Panc1 (cell line): ENCODE measurements around the gene MARCHF2. TPM values are rescaled to one million over a fixed set of nuclear protein-coding genes. Genes with fewer than 3 reads are reported as not detected.

Experiments used
- ATAC-seq: fragments of 200-7000 bp; cut with Tn5 transposase; 2 replicates; pipeline ENCODE4 v1.9.1; 2020; ENCODE audit warnings: mild to moderate bottlenecking, moderate library complexity
- BruUV-seq: library from RNA; stranded (reverse); fragments of 400-500 nt; replicated peaks from 2 replicates; lab custom pipeline; 2021; lab: Mats Ljungman, UMichigan
- CTCF ChIA-PET: fragments of 300-600 bp; sonication (Branson Sonifier 250); formaldehyde crosslinking; loops from one replicate; lab custom pipeline; 2022; ENCODE audit warnings: antibody characterized with exemption; lab: Charles Lee
- POLR2A ChIA-PET: fragments of 300-600 bp; sonication (Branson Sonifier 250); formaldehyde crosslinking; loops from one replicate; lab custom pipeline; 2022; ENCODE audit warnings: antibody characterized with exemption; lab: Charles Lee
- DNase-seq: peaks from one replicate; pipeline ENCODE4 v3.0.0-alpha.2; 2010; ENCODE audit warnings: low read depth, low spot score
- H3K27ac ChIP-seq: 2 replicates; pipeline ENCODE4 v1.5.1; 2011; ENCODE audit warnings: mild to moderate bottlenecking, low read length, inconsistent platforms
- H3K27me3 ChIP-seq: fragments of 200-500 bp; sonication (Bioruptor generic); 2 replicates; pipeline ENCODE4 v1.6.0; 2014; ENCODE audit warnings: low read length, inconsistent platforms; ENCODE audit not compliant: control insufficient read depth, insufficient read depth
- H3K36me3 ChIP-seq: fragments of 200-500 bp; sonication (Bioruptor generic); 2 replicates; pipeline ENCODE4 v1.5.1; 2014; ENCODE audit warnings: inconsistent platforms, mild to moderate bottlenecking, low read length, moderate library complexity; ENCODE audit not compliant: control insufficient read depth, insufficient read depth
- H3K4me1 ChIP-seq: 2 replicates; pipeline ENCODE4 v1.5.1; 2011; ENCODE audit warnings: inconsistent platforms, mild to moderate bottlenecking, low read length, moderate library complexity; ENCODE audit not compliant: control insufficient read depth, insufficient read depth
- H3K4me3 ChIP-seq, 2 experiments: 2 replicates each; pipeline ENCODE4 v1.5.1; 2011 to 2012; ENCODE audit warnings: low read depth in 2 of 2, low read length in 2 of 2, mild to moderate bottlenecking in 2 of 2, inconsistent platforms in 1 of 2, moderate library complexity in 1 of 2
- H3K9me3 ChIP-seq: fragments of 200-500 bp; sonication (Bioruptor generic); 2 replicates; pipeline ENCODE4 v1.5.1; 2014; ENCODE audit warnings: low read depth, mild to moderate bottlenecking, inconsistent platforms, low read length, moderate library complexity; ENCODE audit not compliant: control insufficient read depth, insufficient read depth
- CTCF ChIP-seq: fragments of 450-650 bp; IDR thresholded peaks from 2 replicates; pipeline ENCODE4 v1.5.1; 2017; ENCODE audit warnings: mild to moderate bottlenecking
- POLR2AphosphoS5 ChIP-seq: IDR thresholded peaks from 2 replicates; pipeline ENCODE4 v1.6.1; 2012; ENCODE audit warnings: mild to moderate bottlenecking, low read depth, low read length, moderate library complexity
- SIN3A ChIP-seq: IDR thresholded peaks from 2 replicates; pipeline ENCODE4 v1.6.1; 2012; ENCODE audit warnings: low read depth, mild to moderate bottlenecking, low read length, moderate library complexity, borderline replicate concordance; ENCODE audit not compliant: insufficient read depth
- in situ Hi-C: cut with HindIII; loops from 2 replicates; pipeline ENCODE4 v1.10.0; 2016; ENCODE audit warnings: low sequenced_read_pairs, low pct_unique_long_range_greater_than_20kb
- intact Hi-C: fragments of 100-400 bp; cut with micrococcal nuclease; formaldehyde crosslinking; loops from one replicate; pipeline ENCODE4 v1.10.0; 2022; ENCODE audit not compliant: unreplicated experiment
- total RNA-seq: library from RNA; stranded (reverse); gene quantifications from one replicate; pipeline ENCODE4 v1.2.1, GENCODE V29; 2021; ENCODE audit not compliant: unreplicated experiment
- TF ChIP-seq, protein P1 (sequence below), 2 experiments: IDR thresholded peaks; 2 replicates each; pipeline ENCODE4 v1.6.1; 2011 to 2012; ENCODE audit warnings: low read depth in 2 of 2, control low read depth in 1 of 2, low read length in 1 of 2, mild to moderate bottlenecking in 1 of 2, moderate library complexity in 1 of 2; ENCODE audit not compliant: insufficient read depth in 1 of 2

Gene MARCHF2
- total RNA-seq, 1 experiment from 2014 or later = 32.6 TPM

GRCh38 chr19:8459520-8460270, 46.6 kb downstream of the MARCHF2 start:
- CTCF ChIA-PET = no interaction called here
- POLR2A ChIA-PET = interaction anchor here (0.6 kb wide), 1 partner anchor 192 kb away, joined by 8 read pairs; no protein-coding TSS in a partner anchor
- intact Hi-C loops (loop anchor here (10.0 kb wide), 1 partner anchor 105 kb away; no protein-coding TSS in a partner anchor), in situ Hi-C loops (no loop called here)
- DNase-seq = peak; percentile 48
- peaks cover 16% of the 10 kb centered on the region for H3K36me3 ChIP-seq
- peak; percentile 87 for ATAC-seq
- H3K4me3 ChIP-seq = peak overlapping the region in 1 of 2 experiments; percentile 31; a peak in 1 of 4 replicates
- H3K27ac ChIP-seq = peak overlapping the region; percentile 88
- H3K4me1 ChIP-seq = peaks cover 66% of the 10 kb centered on the region
- BruUV-seq = no TSS peak
- no peaks in the 10 kb centered on the region for H3K27me3 ChIP-seq
- no peaks in the 10 kb centered on the region for H3K9me3 ChIP-seq
- peak; percentile 27; the same call in 1 of the 2 replicates for TF ChIP-seq POLR2AphosphoS5
- TF ChIP-seq, protein P1, sequence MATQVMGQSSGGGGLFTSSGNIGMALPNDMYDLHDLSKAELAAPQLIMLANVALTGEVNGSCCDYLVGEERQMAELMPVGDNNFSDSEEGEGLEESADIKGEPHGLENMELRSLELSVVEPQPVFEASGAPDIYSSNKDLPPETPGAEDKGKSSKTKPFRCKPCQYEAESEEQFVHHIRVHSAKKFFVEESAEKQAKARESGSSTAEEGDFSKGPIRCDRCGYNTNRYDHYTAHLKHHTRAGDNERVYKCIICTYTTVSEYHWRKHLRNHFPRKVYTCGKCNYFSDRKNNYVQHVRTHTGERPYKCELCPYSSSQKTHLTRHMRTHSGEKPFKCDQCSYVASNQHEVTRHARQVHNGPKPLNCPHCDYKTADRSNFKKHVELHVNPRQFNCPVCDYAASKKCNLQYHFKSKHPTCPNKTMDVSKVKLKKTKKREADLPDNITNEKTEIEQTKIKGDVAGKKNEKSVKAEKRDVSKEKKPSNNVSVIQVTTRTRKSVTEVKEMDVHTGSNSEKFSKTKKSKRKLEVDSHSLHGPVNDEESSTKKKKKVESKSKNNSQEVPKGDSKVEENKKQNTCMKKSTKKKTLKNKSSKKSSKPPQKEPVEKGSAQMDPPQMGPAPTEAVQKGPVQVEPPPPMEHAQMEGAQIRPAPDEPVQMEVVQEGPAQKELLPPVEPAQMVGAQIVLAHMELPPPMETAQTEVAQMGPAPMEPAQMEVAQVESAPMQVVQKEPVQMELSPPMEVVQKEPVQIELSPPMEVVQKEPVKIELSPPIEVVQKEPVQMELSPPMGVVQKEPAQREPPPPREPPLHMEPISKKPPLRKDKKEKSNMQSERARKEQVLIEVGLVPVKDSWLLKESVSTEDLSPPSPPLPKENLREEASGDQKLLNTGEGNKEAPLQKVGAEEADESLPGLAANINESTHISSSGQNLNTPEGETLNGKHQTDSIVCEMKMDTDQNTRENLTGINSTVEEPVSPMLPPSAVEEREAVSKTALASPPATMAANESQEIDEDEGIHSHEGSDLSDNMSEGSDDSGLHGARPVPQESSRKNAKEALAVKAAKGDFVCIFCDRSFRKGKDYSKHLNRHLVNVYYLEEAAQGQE (IDR thresholded peaks at IDR 0.05; ENCODE audit: insufficient read depth in 1 of 2, low read depth in 2 of 2, low read length in 1 of 2) = no peak; a peak in 1 of 4 replicates

GRCh38 chr19:8460516-8461298, 47.6 kb downstream of the MARCHF2 start:
- Histone ChIP-seq H3K27me3 (no peaks in the 10 kb centered on the region), H3K36me3 (peaks cover 24% of the 10 kb centered on the region), H3K4me3 (no peak overlapping the region), H3K27ac (peak overlapping the region; percentile 88), H3K9me3 (no peaks in the 10 kb centered on the region), H3K4me1 (peaks cover 66% of the 10 kb centered on the region)
- intact Hi-C loops = no loop called here
- ChIA-PET CTCF (no interaction called here), POLR2A (interaction anchor here (0.6 kb wide), 1 partner anchor 22 kb away, joined by 3 read pairs; no protein-coding TSS in a partner anchor)
- in situ Hi-C loops = no loop called here
- ATAC-seq = no peak
- DNase-seq = no peak
- TF ChIP-seq SIN3A = no peak
- no peak for TF ChIP-seq POLR2AphosphoS5
- TF ChIP-seq CTCF = no peak
- TF ChIP-seq, protein P1 (IDR thresholded peaks at IDR 0.05; ENCODE audit: insufficient read depth in 1 of 2, low read depth in 2 of 2, low read length in 1 of 2) = no peak
- no TSS peak for BruUV-seq
